Prostate gland (tissue), 2 donors: ENCODE measurements around the gene NSMCE1. TPM values are rescaled to one million over a fixed set of nuclear protein-coding genes. Genes with fewer than 3 reads are reported as not detected.
"Not testable (repeated sequence)": the region's sequence is repeated elsewhere in the genome, so short reads cannot be mapped to it uniquely, and the experiment has no call there.

ENCODE experiments used
- DNase-seq: peaks from one replicate; pipeline ENCODE4 v3.0.0-alpha.2; 2019; ENCODE audit warnings: low spot score
- H3K27ac ChIP-seq, 2 donors: fragments of 200-600 bp; sonication (generic); 2 replicates each; pipeline ENCODE4 v1.5.1; 2017 to 2019
- H3K27me3 ChIP-seq: fragments of 200-600 bp; sonication (generic); replicated peaks from 2 replicates; pipeline ENCODE4 v1.5.1; 2019; ENCODE audit not compliant: insufficient read depth
- H3K36me3 ChIP-seq, 2 donors: fragments of 200-600 bp; sonication (generic); 1 replicate in 1 of 2; 2 replicates in 1 of 2; pipeline versions ENCODE4 v1.5.1 to v1.8.1; 2017 to 2019
- H3K4me1 ChIP-seq: fragments of 200-600 bp; sonication (generic); replicated peaks from 2 replicates; pipeline ENCODE4 v1.5.1; 2019
- H3K4me3 ChIP-seq, 2 donors: fragments of 200-600 bp; sonication (generic); 2 replicates each; pipeline ENCODE4 v1.5.1; 2017 to 2019
- H3K9me3 ChIP-seq: fragments of 200-600 bp; sonication (generic); 2 replicates; pipeline ENCODE4 v1.5.1; 2017
- CTCF ChIP-seq, 4 experiments: fragments of 200-600 bp in 2 of 4; fragments of 450-650 bp in 2 of 4; sonication (generic) in 2 of 4; IDR thresholded peaks; 1 replicate in 3 of 4; 2 replicates in 1 of 4; pipeline ENCODE4 v1.5.1; 2016 to 2019; ENCODE audit warnings: antibody characterized with exemption in 4 of 4, mild to moderate bottlenecking in 2 of 4, moderate library complexity in 2 of 4
- POLR2A ChIP-seq: fragments of 450-650 bp; IDR thresholded peaks from one replicate; pipeline ENCODE4 v1.6.1; 2016; ENCODE audit warnings: antibody characterized with exemption, mild to moderate bottlenecking
- POLR2AphosphoS5 ChIP-seq: sonication (generic); formaldehyde crosslinking; IDR thresholded peaks from one replicate; pipeline ENCODE4 v1.6.1; 2017; ENCODE audit warnings: antibody characterized with exemption
- WGBS: methylation state at CpG from one replicate; pipeline ENCODE4 v1.1.5; 2018; 5-methylcytosine and 5-hydroxymethylcytosine counted together
- intact Hi-C: fragments of 100-400 bp; cut with DNase I; formaldehyde crosslinking; loops from one replicate; pipeline ENCODE4 v1.14.2; 2022
- total RNA-seq, 2 donors: library from RNA; depleted of rRNA; stranded (reverse); fragments of >200 nt; gene quantifications; one replicate each; pipeline ENCODE4 v1.1.0, GENCODE V29; 2016

NSMCE1 gene
- total RNA-seq, 2 donors from 2014 or later = 55.4 to 71.7 TPM

GRCh38 chr16:27273670-27274423 lies 5.3 kb upstream of the NSMCE1 start:
- DNase-seq = no peak
- H3K4me1 ChIP-seq = no peaks in the 10 kb centered on the region
- WGBS = 73% methylated on average over 8 of the region's 8 CpGs

GRCh38 chr16:27273330-27273669 lies 4.7 kb upstream of the NSMCE1 start:
- intact Hi-C loops = no loop called here
- H3K4me1 ChIP-seq = no peaks in the 10 kb centered on the region
- no peak for DNase-seq
- H3K36me3 ChIP-seq = no peaks in the 10 kb centered on the region
- no peaks in the 10 kb centered on the region for H3K9me3 ChIP-seq
- no peaks in the 10 kb centered on the region for H3K27me3 ChIP-seq
- WGBS = 95% methylated on average over 4 of the region's 4 CpGs
- no peak overlapping the region for H3K4me3 ChIP-seq
- TF ChIP-seq POLR2AphosphoS5 (no peak), POLR2A (no peak), CTCF (IDR thresholded peaks at IDR 0.05) (no peak)
- H3K27ac ChIP-seq = no peak overlapping the region

More at GRCh38 chr16:27273670-27274423, 5.3 kb upstream of the NSMCE1 start:
- H3K27ac ChIP-seq = no peak overlapping the region
- no peaks in the 10 kb centered on the region for H3K9me3 ChIP-seq
- no peak for TF ChIP-seq POLR2AphosphoS5
- TF ChIP-seq POLR2A = no peak
- TF ChIP-seq CTCF (IDR thresholded peaks at IDR 0.05) = no peak
- no peaks in the 10 kb centered on the region for H3K27me3 ChIP-seq
- H3K36me3 ChIP-seq = no peaks in the 10 kb centered on the region
- intact Hi-C loops = no loop called here
- H3K4me3 ChIP-seq = no peak overlapping the region

DNA sequence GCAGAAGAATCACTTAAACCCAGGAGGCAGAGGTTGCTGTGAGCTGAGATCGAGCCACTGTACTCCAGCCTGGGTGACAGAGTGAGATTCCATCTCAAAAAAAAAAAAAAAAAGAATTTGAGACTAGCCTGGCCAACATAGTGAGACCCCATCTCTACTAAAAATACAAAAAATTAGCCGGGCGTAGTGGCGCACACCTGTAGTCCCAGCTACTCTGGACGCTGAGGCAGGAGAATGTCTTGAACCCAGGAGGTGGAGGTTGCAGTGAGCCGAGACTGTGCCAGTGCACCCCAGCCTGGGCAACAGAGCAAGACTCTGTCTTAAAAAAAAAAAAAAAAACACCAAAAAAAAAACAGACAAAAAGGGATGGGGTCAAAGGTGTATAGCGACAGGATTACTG lies 4.1 kb upstream of the NSMCE1 start:
- H3K36me3 ChIP-seq, DNase-seq, H3K4me1 ChIP-seq, H3K27me3 ChIP-seq, H3K4me3 ChIP-seq, H3K27ac ChIP-seq, intact Hi-C loops, H3K9me3 ChIP-seq: not testable (repeated sequence)
- 96% methylated on average over 7 of the region's 7 CpGs for WGBS

GRCh38 chr16:27272076-27272475 lies 3.5 kb upstream of the NSMCE1 start:
- no peaks in the 10 kb centered on the region for H3K27me3 ChIP-seq
- 93% methylated on average over 4 of the region's 4 CpGs for WGBS
- H3K27ac ChIP-seq = no peak overlapping the region
- DNase-seq = no peak
- intact Hi-C loops = no loop called here
- H3K9me3 ChIP-seq = no peaks in the 10 kb centered on the region
- TF ChIP-seq CTCF (IDR thresholded peaks at IDR 0.05) (no peak), POLR2AphosphoS5 (no peak), POLR2A (no peak)
- no peaks in the 10 kb centered on the region for H3K36me3 ChIP-seq
- H3K4me3 ChIP-seq = no peak overlapping the region
- no peaks in the 10 kb centered on the region for H3K4me1 ChIP-seq

DNA sequence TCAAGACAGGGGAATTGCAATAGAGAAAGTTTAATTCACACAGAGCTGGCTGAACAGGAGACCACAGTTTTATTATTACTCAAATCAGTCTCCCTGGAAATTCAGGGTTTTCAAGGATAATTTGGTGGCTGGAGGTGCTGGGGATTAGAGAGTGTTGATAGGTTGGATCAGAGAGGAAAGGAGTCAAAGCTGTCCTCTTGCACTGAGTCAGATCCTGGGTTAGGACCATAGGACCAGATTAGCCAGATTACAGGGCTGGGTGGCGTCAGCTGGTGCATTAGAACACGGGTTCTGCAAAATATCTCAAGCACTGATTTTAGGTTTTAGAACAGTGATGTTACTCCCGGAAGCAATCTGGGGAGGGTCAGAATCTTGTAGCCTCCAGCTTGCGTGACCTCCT lies 1.8 kb upstream of the NSMCE1 start:
- DNase-seq = no peak
- no peak overlapping the region for H3K27ac ChIP-seq
- WGBS = 93% methylated on average over 4 of the region's 4 CpGs
- H3K4me1 ChIP-seq = no peaks in the 10 kb centered on the region
- intact Hi-C loops = no loop called here
- TF ChIP-seq CTCF (IDR thresholded peaks at IDR 0.05) = no peak
- TF ChIP-seq POLR2A = no peak
- no peaks in the 10 kb centered on the region for H3K9me3 ChIP-seq
- no peaks in the 10 kb centered on the region for H3K36me3 ChIP-seq
- H3K4me3 ChIP-seq = no peak overlapping the region
- no peaks in the 10 kb centered on the region for H3K27me3 ChIP-seq
